DMS 273 (cell line): ENCODE data around the gene GPR176.

Experiments used
- DNase-seq: peaks from one replicate; lab custom pipeline; 2025; ENCODE audit not compliant: unreplicated experiment; lab: John Stamatoyannopoulos, UW

Gene GPR176, protein sequence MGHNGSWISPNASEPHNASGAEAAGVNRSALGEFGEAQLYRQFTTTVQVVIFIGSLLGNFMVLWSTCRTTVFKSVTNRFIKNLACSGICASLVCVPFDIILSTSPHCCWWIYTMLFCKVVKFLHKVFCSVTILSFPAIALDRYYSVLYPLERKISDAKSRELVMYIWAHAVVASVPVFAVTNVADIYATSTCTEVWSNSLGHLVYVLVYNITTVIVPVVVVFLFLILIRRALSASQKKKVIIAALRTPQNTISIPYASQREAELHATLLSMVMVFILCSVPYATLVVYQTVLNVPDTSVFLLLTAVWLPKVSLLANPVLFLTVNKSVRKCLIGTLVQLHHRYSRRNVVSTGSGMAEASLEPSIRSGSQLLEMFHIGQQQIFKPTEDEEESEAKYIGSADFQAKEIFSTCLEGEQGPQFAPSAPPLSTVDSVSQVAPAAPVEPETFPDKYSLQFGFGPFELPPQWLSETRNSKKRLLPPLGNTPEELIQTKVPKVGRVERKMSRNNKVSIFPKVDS

DNA sequence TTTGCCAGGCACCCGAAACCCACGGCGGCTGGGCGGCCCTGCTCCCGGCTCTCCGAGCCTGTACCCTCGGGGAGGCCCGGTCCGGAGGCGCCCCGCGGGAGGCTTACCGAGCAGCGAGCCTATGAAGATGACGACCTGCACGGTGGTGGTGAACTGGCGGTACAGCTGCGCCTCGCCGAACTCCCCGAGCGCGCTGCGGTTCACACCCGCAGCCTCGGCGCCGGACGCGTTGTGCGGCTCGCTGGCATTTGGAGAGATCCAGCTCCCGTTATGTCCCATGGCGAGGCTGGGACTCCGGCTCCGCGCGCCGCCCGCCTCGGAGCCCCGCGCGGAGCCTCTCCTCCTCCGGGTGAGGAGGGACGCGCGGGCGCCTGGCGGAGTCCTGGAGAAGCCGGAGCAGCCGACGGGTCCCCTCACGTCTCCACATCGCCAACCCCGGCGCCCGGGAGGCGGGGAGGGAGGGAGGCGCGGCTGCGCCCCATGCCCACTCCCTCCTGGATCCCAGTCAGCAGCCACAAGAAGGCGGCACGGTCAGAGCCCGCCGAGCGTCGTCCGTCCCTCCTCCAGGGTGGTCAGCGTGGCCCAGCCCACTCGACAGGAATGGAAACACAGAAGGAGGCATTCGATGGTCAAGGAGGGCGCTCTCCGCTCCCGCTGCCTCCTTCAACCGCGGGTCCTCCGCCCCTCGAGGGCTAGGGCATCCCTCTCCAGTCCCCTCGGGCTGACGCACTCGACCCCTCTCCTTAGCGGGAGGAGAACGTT is at the start of gene GPR176:
Gene GPR176, minus strand, starts transcription at position 519 of the 762 bp plus-strand sequence. Its CDS starts 240 bp downstream, at position 279.
- DNase-seq, result peak; percentile 86

DNA sequence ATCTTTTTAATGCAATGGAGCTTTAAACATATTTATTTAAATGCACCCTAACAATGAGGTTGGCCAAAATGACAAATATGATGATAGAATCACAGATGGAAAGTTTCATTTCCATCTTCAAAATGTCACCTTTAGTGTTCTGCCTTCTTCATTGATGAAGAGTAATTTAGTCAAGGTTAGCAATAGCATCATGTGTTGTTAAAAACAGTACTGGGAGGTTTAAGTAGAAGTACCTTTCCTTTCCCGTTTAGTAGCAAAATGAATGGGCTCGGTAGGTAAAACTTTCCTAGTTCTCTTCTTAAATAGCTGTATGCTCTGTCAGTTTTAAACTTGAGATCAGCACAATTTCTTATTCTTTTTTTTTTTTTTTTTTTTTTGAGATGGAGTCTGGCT is 48.9 kb upstream of the GPR176 start:
- DNase-seq, result no peak

DNA sequence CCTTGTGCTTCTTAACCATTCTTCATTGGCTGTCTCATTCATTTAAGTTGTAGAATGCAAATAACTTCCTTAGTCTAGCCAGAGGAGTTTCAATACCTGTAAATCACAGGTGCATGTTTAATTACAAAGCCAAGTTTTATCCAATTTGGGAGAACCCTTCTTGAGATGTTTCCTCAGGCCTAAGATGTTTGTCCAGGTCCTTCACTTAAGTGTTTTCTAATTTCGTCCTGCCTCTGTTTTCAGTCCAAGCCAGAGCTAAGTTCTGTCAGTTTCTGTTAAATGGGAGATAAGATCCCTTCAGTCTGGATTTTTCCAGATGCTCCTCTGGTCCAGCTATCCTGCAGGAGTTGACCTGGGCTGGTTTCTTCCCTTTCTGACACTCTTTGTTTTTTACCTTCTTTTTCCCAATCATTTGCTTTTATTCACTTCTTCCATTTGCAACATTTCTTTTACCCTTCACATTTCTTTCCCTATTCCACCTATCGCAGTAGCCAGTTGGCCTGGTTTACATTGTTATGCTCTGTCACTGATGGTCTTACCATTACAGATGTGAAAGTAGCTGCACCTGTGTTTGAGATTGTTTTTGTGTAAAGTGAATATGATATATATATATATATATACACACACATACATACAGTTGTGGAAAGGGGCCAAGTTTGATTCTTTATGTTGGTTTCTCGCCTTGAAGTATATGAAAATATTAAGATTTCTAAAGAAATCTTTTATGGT is 48.4 kb upstream of the GPR176 start:
- DNase-seq, result no peak

DNA sequence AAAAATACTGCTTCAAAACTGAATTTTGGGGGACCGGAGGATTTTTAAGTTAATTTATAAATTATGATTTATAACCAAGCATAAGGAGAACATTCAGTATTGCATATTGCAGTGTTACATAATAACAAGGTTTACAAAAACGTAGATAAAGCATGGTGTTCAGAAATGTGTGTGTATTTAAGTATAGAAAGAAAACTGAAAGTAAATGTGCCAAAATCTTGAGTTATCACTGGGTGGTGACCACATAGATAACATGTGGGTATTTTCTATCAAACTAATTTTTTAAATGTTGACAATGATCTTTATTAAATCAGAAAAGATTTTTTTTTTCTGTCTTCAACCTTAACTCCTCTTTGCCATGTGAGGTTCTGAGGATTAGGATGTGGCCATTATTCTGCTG is 46.5 kb upstream of the GPR176 start:
- DNase-seq, result no peak

DNA sequence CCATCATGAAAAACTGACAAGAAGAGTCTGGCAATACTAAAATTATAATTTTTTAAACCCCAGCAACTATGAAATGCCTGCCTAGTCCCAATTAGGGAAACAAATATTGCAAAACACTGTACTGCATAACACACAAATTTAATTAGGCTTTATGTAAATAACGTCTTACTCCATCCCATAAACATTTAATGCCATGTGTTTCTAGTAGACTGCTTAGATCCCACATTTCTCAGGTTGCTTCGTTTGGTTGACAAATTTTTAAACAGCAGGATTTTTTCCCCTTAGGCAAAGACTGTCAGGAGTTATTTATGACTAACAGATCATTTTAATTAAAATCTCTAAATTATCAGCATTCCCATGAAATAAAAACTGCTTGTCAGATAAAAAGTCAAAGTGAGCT is 43.7 kb upstream of the GPR176 start:
- DNase-seq, result no peak

DNA sequence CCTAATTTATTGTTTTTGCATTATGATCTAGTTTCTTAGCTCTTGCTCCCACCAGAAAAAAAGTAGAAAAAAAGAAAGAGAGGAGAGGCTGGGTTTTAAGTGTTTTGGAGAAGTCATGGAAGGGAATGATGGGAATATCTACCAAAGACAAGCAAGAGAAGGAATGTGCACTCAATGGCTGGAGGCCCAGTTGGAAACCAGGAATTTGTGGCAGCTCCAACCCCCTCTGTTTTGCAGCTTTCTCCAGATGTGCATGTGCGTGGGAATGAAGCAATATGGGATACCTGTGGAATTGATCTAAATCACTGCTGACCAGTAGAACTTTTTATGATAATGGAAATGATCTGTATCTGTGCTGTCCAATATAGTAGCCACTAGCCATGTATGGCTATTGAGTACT is 41.0 kb upstream of the GPR176 start:
- no peak for DNase-seq

DNA sequence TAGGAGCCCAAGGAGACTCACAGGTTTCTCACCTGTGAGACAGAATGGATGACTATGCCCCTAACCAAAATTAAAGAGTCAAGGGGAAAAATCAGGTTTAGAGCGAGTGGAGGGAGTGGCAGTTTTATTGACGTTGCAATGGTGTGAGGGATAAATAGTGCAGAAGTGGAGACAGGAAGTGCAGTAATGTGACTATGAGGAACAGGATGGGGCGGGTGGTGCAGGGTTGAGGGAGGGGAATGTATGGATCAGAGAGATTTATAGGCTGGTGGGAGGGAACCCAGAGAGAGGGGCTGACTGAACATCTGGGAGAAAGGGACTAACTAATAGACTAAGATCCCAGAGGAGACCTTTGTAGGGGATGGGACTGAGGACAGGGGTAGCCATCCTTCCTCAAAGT is 40.3 kb upstream of the GPR176 start:
- DNase-seq, result no peak

DNA sequence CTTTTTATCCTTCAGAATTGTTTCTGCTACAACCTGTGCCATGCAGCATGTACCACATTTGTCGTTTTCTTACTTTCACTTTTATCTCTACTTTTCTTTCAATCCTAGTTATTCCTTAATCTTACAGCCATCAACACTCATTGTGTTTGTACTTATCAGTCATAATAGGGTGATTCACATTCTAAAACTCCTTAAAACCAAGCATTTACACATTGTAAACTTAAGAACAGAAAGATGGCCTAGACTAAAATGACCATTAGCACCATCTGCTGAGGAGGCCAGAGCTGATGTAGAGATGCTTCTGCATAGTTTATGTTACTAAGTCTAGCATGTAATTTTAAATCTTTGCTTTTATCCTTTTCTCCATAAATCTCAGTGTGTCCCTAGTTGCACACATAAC is 39.3 kb upstream of the GPR176 start:
- no peak for DNase-seq

DNA sequence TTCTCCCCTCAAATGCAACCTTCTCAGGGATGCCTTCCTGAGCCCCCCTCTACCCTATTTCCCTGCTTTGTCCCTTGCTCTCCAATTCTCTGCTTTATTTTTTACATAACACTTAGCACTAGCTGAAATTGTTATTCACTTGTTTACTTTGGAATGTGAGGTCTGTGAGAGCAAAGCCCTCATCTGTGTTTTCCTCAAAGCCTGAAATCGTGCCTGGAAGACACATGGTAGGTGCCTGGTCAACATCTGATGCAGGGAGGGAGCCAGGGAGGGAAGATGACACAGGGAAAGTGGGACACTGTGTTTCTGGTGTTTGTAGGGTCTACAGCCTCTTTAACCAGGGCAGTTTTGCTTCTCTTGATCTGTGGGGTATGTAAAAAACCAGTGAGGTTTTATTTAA is 37.4 kb upstream of the GPR176 start:
- no peak for DNase-seq

DNA sequence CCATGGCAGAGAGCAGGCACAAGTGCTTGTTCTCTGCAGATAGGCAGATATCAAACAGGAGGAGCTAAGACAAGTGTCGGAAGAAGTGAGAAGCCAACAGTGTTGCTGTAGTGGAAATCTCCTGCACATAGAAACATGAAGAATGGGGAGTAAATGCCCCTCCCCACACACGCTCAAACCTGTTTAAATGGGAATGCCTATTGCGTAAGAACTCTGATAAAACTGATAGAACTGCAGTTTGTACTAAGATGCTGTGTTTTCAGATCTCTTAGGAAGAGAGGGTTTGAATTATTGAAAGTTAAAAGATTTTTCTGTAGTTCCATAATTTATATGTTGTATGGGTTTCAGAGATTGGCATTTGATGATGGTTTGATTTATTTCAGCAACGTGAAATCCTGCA is 33.5 kb upstream of the GPR176 start:
- DNase-seq, result no peak

DNA sequence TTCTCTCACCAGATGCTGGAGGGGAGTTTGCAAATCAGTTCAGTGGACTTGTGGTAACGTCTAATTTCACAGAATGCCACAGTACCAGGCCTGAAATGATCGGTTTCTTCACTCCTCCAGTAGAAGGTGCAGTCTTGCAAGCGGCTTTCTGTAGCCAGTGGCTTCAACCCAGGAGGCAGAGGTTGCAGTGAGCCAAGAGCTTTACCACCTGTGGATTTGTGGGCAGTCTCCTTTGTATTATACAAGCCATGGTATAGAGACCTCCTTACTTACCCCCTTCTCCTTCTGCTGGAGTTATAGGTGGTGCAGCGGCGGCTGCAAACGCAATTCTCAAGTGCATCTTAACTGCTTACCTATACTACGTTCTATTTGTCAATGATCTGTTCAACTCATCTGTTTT is 31.5 kb upstream of the GPR176 start:
- DNase-seq, result no peak

DNA sequence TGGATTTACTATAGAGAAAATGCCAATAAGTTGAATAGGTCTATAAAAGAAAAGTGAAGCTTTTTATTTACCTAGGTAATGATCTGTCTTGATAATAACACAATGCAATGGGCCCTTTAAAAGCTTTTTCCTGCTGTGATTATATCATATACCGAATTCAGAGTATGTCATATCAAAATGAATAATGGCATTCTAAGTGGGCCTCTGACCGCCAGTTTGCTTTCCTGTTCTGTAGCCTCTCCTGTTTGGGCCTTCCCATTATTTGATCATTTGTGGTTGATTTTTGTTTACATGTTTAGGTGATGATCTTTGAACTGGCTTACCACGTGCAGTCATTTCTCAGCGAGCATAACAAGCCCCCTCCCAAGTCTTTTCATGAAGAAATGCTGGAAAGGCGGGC is 28.8 kb upstream of the GPR176 start:
- DNase-seq, result no peak

DNA sequence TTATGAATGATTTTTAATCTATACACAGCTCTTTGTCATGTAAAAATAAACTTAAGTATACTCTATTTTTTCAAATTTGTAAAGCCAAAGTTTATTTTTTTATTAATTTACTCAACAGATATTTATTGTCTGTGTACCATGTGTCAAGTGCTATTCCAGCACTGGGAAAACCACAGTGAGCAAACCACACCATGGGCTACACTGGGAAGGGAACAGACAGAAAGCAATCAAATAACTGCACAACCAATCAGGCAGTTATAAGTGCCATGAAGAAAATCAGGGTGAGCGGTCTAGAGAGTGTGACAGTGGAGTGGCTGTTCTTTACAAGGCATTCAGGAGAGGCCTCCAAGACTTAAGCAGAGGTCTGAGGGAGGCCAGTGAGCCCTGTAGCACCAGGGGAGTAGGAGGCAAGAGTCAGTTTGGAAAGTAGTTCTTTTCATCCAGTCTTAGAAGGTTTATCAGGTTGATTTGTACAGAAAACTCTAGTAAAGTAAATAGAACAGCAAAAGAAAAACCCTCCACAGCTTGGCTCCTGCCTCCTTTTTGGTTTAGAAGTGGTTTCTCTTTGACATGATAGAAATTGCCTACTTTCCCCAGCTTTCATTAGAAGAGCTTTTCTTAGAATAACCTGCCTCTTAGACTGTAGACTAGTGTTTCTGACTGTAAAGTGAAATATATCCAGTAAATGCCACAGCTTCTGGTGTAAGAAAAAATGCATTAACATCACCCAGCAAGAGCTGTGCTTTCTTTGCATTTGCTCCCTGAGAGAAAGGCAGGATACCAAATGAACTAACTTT is 27.5 kb upstream of the GPR176 start:
- no peak for DNase-seq

DNA sequence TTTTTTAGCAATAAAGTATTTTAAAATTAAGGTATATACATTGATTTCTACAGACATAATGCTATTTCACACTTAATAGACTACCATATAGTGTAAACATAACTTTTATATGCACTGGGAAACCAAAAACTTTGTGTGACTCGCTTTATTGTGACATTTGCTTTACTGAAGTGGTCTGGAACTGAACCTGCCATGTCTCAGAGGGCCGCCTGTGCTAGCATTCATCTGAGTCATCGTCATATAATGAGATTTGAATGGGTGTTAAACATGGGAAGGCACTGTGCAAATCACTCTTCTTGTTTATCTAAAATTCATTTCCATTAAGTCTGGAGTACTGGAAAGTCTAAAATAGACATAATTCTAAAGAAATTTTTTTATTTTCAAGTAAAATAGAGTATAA is 26.8 kb upstream of the GPR176 start:
- DNase-seq, result no peak

DNA sequence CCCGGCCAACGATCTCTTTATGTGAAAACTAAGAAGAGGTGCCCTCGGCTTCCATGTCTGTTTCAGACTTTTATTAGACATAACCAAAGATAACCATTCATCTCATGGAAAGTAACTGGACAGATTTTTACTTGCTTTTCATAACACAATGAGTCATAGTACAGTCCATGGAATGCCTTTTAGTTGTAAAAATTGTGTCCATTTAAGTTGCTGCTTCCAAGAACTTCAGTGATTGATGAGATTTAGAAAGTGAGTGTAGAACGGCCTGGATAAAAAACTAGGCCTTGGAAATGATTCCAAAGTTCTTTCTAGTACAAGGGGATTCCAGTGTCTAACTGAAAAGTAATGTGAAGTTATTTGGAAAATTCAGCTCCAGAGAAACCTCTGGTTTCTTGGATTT is 24.7 kb upstream of the GPR176 start:
- DNase-seq, result no peak

DNA sequence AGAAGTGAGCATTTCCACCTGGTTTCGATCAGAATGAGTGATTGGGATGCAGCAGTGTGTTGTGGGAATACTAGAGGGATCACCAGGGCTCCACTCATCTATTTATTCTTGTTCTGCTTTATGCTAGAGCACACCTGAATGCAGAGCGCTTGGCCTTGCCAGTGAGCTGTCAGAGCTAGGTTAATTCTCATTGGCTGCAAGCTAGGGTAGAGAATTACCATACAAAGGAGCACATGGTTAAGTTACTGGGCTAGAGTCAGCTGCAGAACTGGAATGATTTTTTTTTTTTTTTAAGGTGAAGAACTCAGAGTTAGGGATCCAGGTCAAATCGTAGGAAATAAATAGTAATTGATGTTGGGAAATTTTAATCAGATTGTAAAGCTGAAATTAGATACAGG is 22.7 kb upstream of the GPR176 start:
- no peak for DNase-seq

DNA sequence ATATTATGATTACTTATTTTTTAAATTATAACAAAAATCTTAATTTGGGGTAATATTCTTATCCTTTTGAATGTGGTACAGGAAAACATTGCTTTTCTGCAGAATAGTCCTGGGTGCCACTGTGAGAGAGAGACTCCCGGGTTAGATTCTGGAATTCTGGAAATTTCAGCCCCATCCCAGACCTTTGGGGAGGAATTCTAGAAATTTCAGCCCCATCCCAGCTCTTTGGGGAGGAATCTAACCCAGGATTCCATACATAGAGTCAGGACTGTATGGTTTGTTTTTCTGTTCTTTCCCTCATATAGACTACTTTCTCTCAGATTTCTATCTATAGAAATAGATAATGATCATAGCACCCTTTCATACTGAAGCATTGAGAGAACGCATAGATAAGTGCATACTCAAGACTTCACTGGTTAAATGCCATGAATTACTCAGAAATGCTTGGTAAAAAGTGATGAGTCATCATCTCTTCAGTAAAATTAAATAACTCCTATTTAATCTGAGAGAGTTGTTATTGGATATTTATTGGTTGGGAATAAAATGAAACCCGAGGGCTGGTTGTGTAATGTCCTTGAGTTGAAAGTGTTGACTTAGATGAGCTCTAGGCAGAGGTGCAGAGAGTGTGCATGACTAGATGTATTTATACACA is 22.2 kb upstream of the GPR176 start:
- DNase-seq, result no peak

DNA sequence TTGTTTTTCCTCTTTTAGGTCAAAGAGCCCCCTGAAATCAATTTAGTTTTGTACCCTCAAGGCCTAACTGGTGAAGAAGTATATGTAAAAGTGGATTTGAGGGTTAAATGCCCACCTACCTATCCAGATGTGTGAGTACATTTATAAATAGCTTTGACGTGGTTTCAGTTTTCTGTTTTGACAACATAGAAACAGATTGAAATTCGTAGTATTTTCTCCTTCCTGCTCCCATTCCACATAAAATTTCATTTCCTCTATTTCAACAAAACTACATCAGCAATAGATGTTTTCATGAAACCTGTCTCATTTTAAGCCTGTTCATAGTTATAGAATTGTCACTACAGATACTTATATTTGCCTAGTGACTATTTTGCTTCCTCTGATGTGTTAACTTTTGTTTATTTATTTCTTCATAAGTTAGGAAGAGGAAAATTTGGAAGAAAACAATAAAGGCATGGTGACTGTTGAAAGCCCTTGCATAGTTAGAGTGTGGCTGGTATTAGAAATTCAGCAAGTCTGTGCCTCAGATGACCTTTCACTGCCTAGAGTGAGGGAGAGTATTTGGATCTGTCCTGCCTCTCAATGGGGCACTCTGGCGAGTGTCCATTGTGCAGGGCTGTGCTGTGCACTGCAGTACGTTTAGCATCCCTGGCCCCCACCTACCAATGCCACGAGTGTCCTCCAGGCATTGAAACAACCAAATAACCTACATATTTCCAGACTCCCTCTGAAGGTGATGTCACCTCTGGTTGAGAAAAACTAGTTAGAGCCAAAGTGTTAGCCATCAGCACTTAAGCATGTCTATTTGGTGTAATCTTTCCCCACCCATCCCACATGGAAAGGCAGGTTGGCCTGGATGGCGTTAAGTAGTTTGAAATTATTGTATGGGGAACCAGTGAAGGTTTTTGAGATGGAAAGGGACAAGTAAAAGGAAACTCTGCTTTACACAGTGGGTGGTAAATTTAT is 19.7 kb upstream of the GPR176 start:
- no peak for DNase-seq

DNA sequence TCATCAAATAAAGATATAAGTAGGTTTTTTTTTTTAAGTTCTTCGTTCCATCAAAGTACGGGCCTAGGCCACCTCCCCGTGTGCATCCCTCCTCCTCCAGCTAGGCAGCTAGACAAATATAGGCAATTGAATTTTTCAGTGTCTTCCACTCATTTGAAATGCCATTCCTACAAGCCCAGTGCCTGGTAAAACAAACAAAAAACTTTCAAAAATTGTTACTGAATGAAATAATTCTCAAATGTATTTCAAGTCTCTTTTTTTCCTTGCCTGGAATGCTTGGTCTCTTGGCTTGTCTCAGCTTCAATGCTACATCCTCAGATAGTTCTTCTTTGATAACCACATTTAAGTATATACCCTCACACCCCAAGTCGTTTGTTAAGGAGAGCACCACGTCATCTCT is 17.6 kb upstream of the GPR176 start:
- DNase-seq, result no peak
